ENCODE measurements around the gene PLSCR4. TPM values are rescaled to one million over a fixed set of nuclear protein-coding genes. Genes with fewer than 3 reads are reported as not detected.
"Not testable (repeated sequence)": the region's sequence is repeated elsewhere in the genome, so short reads cannot be mapped to it uniquely, and the experiment has no call there.

PLSCR4 gene
- total RNA-seq, 1 experiment from 2014 or later: 7.8 TPM

GRCh38 chr3:146226881-146227280, 24.0 kb downstream of the PLSCR4 start:
- H3K4me3 ChIP-seq: no peak overlapping the region
- no peaks in the 10 kb centered on the region for H3K36me3 ChIP-seq
- peaks cover 10% of the 10 kb centered on the region for H3K4me1 ChIP-seq (replicated peaks)
- no peaks in the 10 kb centered on the region for H3K27me3 ChIP-seq (replicated peaks)
- no peak for DNase-seq (ENCODE audit: low read depth in 1 of 2, low spot score in 2 of 2)
- no peaks in the 10 kb centered on the region; the same call in 1 of the 2 replicates for H3K9me3 ChIP-seq (replicated peaks)
- H3K27ac ChIP-seq: no peak overlapping the region

GRCh38 chr3:146225458-146225857, 25.4 kb downstream of the PLSCR4 start:
- H3K36me3 ChIP-seq; DNase-seq (ENCODE audit: low read depth in 1 of 2, low spot score in 2 of 2); H3K27ac ChIP-seq; H3K4me3 ChIP-seq; H3K27me3 ChIP-seq (replicated peaks); H3K9me3 ChIP-seq (replicated peaks): not testable (repeated sequence)
- peaks cover 17% of the 10 kb centered on the region for H3K4me1 ChIP-seq (replicated peaks)

GRCh38 chr3:146223401-146224373, 27.2 kb downstream of the PLSCR4 start:
- no peak overlapping the region for H3K27ac ChIP-seq
- H3K4me3 ChIP-seq: no peak overlapping the region
- H3K9me3 ChIP-seq (replicated peaks): no peaks in the 10 kb centered on the region; the same call in 1 of the 2 replicates
- H3K36me3 ChIP-seq: no peaks in the 10 kb centered on the region
- no peaks in the 10 kb centered on the region for H3K27me3 ChIP-seq (replicated peaks)
- DNase-seq (ENCODE audit: low read depth in 1 of 2, low spot score in 2 of 2): no peak
- peaks cover 17% of the 10 kb centered on the region for H3K4me1 ChIP-seq (replicated peaks)

- Histone ChIP-seq H3K36me3 (no peaks in the 10 kb centered on the region), H3K4me1 (replicated peaks) (peaks cover 17% of the 10 kb centered on the region), H3K27ac (peak overlapping the region; percentile 20), H3K27me3 (replicated peaks) (no peaks in the 10 kb centered on the region), H3K4me3 (no peak overlapping the region), H3K9me3 (replicated peaks) (no peaks in the 10 kb centered on the region)
- DNase-seq (ENCODE audit: low read depth in 1 of 2, low spot score in 2 of 2): peak in 1 of 2 experiments; percentile 34
These were observed 28.5 kb downstream of the PLSCR4 start for GRCh38 chr3:146222204-146223046.

- H3K36me3 ChIP-seq: no peaks in the 10 kb centered on the region
- peak in 1 of 2 experiments; percentile 31 for DNase-seq (ENCODE audit: low read depth in 1 of 2, low spot score in 2 of 2)
These were observed 29.6 kb downstream of the PLSCR4 start for GRCh38 chr3:146221276-146221675.

GRCh38 chr3:146218880-146219866, 31.7 kb downstream of the PLSCR4 start:
- Histone ChIP-seq H3K9me3 (replicated peaks) (no peaks in the 10 kb centered on the region), H3K27ac (no peak overlapping the region), H3K4me1 (replicated peaks) (peaks cover 17% of the 10 kb centered on the region), H3K36me3 (no peaks in the 10 kb centered on the region), H3K27me3 (replicated peaks) (no peaks in the 10 kb centered on the region), H3K4me3 (no peak overlapping the region)
- peak in 1 of 2 experiments; percentile 11 for DNase-seq (ENCODE audit: low read depth in 1 of 2, low spot score in 2 of 2)

More at GRCh38 chr3:146221276-146221675, 29.6 kb downstream of the PLSCR4 start:
- H3K4me1 ChIP-seq (replicated peaks): peaks cover 17% of the 10 kb centered on the region
- no peak overlapping the region for H3K27ac ChIP-seq
- no peak overlapping the region for H3K4me3 ChIP-seq
- H3K9me3 ChIP-seq (replicated peaks): no peaks in the 10 kb centered on the region
- no peaks in the 10 kb centered on the region for H3K27me3 ChIP-seq (replicated peaks)

GRCh38 chr3:146217324-146217723, 33.6 kb downstream of the PLSCR4 start:
- no peak for DNase-seq (ENCODE audit: low read depth in 1 of 2, low spot score in 2 of 2)
- H3K27ac ChIP-seq: no peak overlapping the region
- no peaks in the 10 kb centered on the region for H3K9me3 ChIP-seq (replicated peaks)
- no peaks in the 10 kb centered on the region for H3K36me3 ChIP-seq
- no peak overlapping the region for H3K4me3 ChIP-seq
- H3K27me3 ChIP-seq (replicated peaks): no peaks in the 10 kb centered on the region
- peaks cover 11% of the 10 kb centered on the region for H3K4me1 ChIP-seq (replicated peaks)

- H3K27ac ChIP-seq: no peak overlapping the region
- no peaks in the 10 kb centered on the region for H3K4me1 ChIP-seq (replicated peaks)
- H3K9me3 ChIP-seq (replicated peaks): no peaks in the 10 kb centered on the region
- H3K27me3 ChIP-seq (replicated peaks): no peaks in the 10 kb centered on the region
- no peak overlapping the region for H3K4me3 ChIP-seq
- no peak for DNase-seq (ENCODE audit: low read depth in 1 of 2, low spot score in 2 of 2)
- H3K36me3 ChIP-seq: no peaks in the 10 kb centered on the region
These were observed 36.4 kb downstream of the PLSCR4 start for GRCh38 chr3:146214493-146214892.

GRCh38 chr3:146209371-146209770, 41.5 kb downstream of the PLSCR4 start:
- no peaks in the 10 kb centered on the region for H3K27me3 ChIP-seq (replicated peaks)
- no peaks in the 10 kb centered on the region for H3K36me3 ChIP-seq
- H3K4me3 ChIP-seq: no peak overlapping the region
- DNase-seq (ENCODE audit: low read depth in 1 of 2, low spot score in 2 of 2): no peak
- H3K9me3 ChIP-seq (replicated peaks): no peaks in the 10 kb centered on the region
- no peaks in the 10 kb centered on the region for H3K4me1 ChIP-seq (replicated peaks)
- no peak overlapping the region for H3K27ac ChIP-seq

- H3K36me3 ChIP-seq: no peaks in the 10 kb centered on the region
- DNase-seq (ENCODE audit: low read depth in 1 of 2, low spot score in 2 of 2): no peak
- H3K27ac ChIP-seq: no peak overlapping the region
These were observed 47.1 kb downstream of the PLSCR4 start for GRCh38 chr3:146203776-146204175.

GRCh38 chr3:146200461-146201220, 50.3 kb downstream of the PLSCR4 start:
- no peaks in the 10 kb centered on the region for H3K9me3 ChIP-seq (replicated peaks)
- no peak overlapping the region for H3K4me3 ChIP-seq
- H3K4me1 ChIP-seq (replicated peaks): no peaks in the 10 kb centered on the region
- no peaks in the 10 kb centered on the region for H3K36me3 ChIP-seq
- H3K27ac ChIP-seq: no peak overlapping the region
- no peaks in the 10 kb centered on the region for H3K27me3 ChIP-seq (replicated peaks)
- DNase-seq (ENCODE audit: low read depth in 1 of 2, low spot score in 2 of 2): no peak

More at GRCh38 chr3:146203776-146204175, 47.1 kb downstream of the PLSCR4 start:
- no peaks in the 10 kb centered on the region for H3K4me1 ChIP-seq (replicated peaks)
- no peaks in the 10 kb centered on the region for H3K27me3 ChIP-seq (replicated peaks)
- no peaks in the 10 kb centered on the region for H3K9me3 ChIP-seq (replicated peaks)
- H3K4me3 ChIP-seq: no peak overlapping the region

GRCh38 chr3:146199762-146200161, 51.1 kb downstream of the PLSCR4 start:
- no peaks in the 10 kb centered on the region for H3K9me3 ChIP-seq (replicated peaks)
- no peak overlapping the region for H3K27ac ChIP-seq
- no peaks in the 10 kb centered on the region for H3K36me3 ChIP-seq
- DNase-seq (ENCODE audit: low read depth in 1 of 2, low spot score in 2 of 2): no peak
- no peak overlapping the region for H3K4me3 ChIP-seq
- H3K4me1 ChIP-seq (replicated peaks): no peaks in the 10 kb centered on the region
- no peaks in the 10 kb centered on the region for H3K27me3 ChIP-seq (replicated peaks)
